Measurements from ENCODE around the gene GJA8.
"Not testable (repeated sequence)": the region's sequence is repeated elsewhere in the genome, so short reads cannot be mapped to it uniquely, and the experiment has no call there.

- TF ChIP-seq CTCF (conservative IDR thresholded peaks at IDR 0.05; ENCODE audit: low read length); EZH2phosphoT487 (IDR thresholded peaks at IDR 0.05; ENCODE audit: borderline replicate concordance, low read depth, low read length): not testable (repeated sequence)
Measured at GRCh38 chr1:147927215-147927614, 24.6 kb downstream of the GJA8 start.
